ENCODE results near the gene ABCC4.

Gene ABCC4

GRCh38 chr13:95255072-95255732, 46.0 kb downstream of the ABCC4 start:
- Histone ChIP-seq H3K36me3 (replicated peaks; ENCODE audit: low read depth, low read length) (no peaks in the 10 kb centered on the region), H3K4me1 (ENCODE audit: low read length) (peaks cover 29% of the 10 kb centered on the region), H3K79me2 (ENCODE audit: low read length) (no peaks in the 10 kb centered on the region), H4K20me1 (ENCODE audit: insufficient read depth, low read length) (no peaks in the 10 kb centered on the region), H3K27ac (ENCODE audit: low read length) (no peak overlapping the region), H3K9ac (ENCODE audit: low read length) (no peak overlapping the region), H3K4me3 (ENCODE audit: low read length) (no peak overlapping the region), H2AFZ (ENCODE audit: low read depth, low read length) (no peak overlapping the region), H3K9me3 (ENCODE audit: insufficient read depth, low read length) (no peaks in the 10 kb centered on the region), H3K4me2 (ENCODE audit: low read length) (no peak overlapping the region), H3K27me3 (ENCODE audit: low read depth, low read length) (no peaks in the 10 kb centered on the region)
- no peak for TF ChIP-seq EZH2phosphoT487 (IDR thresholded peaks at IDR 0.05; ENCODE audit: low read depth)
- TF ChIP-seq, protein P1, sequence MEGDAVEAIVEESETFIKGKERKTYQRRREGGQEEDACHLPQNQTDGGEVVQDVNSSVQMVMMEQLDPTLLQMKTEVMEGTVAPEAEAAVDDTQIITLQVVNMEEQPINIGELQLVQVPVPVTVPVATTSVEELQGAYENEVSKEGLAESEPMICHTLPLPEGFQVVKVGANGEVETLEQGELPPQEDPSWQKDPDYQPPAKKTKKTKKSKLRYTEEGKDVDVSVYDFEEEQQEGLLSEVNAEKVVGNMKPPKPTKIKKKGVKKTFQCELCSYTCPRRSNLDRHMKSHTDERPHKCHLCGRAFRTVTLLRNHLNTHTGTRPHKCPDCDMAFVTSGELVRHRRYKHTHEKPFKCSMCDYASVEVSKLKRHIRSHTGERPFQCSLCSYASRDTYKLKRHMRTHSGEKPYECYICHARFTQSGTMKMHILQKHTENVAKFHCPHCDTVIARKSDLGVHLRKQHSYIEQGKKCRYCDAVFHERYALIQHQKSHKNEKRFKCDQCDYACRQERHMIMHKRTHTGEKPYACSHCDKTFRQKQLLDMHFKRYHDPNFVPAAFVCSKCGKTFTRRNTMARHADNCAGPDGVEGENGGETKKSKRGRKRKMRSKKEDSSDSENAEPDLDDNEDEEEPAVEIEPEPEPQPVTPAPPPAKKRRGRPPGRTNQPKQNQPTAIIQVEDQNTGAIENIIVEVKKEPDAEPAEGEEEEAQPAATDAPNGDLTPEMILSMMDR (IDR thresholded peaks at IDR 0.05; ENCODE audit: low read depth, low read length) = no peak

DNA sequence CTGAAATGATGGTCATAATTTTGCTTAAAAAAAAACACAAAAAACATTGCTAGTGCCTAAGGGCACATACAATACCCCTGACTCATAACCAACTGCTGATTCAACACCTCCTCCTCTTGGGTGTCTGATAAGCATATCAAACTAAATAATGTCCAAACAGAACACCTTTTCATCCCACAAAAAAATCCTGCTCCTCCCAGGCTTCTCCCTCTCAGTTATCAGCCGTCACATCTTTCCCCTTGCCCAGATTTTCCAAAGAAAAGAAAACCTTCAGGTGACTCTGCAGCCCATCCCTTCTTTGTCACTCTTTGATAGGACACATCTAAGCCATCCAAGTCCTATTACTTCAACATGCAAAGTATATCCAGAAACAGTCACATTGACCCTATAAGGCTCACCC, 46.9 kb downstream of the ABCC4 start:
- Histone ChIP-seq H4K20me1 (ENCODE audit: insufficient read depth, low read length) (no peaks in the 10 kb centered on the region), H3K27ac (ENCODE audit: low read length) (no peak overlapping the region), H3K79me2 (ENCODE audit: low read length) (no peaks in the 10 kb centered on the region), H3K4me2 (ENCODE audit: low read length) (no peak overlapping the region), H3K27me3 (ENCODE audit: low read depth, low read length) (no peaks in the 10 kb centered on the region), H3K9me3 (ENCODE audit: insufficient read depth, low read length) (no peaks in the 10 kb centered on the region), H3K4me3 (ENCODE audit: low read length) (no peak overlapping the region), H2AFZ (ENCODE audit: low read depth, low read length) (no peak overlapping the region), H3K4me1 (ENCODE audit: low read length) (peaks cover 21% of the 10 kb centered on the region), H3K9ac (ENCODE audit: low read length) (no peak overlapping the region), H3K36me3 (replicated peaks; ENCODE audit: low read depth, low read length) (no peaks in the 10 kb centered on the region)
- no peak for TF ChIP-seq EZH2phosphoT487 (IDR thresholded peaks at IDR 0.05; ENCODE audit: low read depth)
- TF ChIP-seq, protein P1 (IDR thresholded peaks at IDR 0.05; ENCODE audit: low read depth, low read length) = no peak

- no peaks in the 10 kb centered on the region for H3K9me3 ChIP-seq (ENCODE audit: insufficient read depth, low read length)
- H3K27me3 ChIP-seq (ENCODE audit: low read depth, low read length) = no peaks in the 10 kb centered on the region
- H2AFZ ChIP-seq (ENCODE audit: low read depth, low read length) = no peak overlapping the region
- peaks cover 12% of the 10 kb centered on the region for H3K4me1 ChIP-seq (ENCODE audit: low read length)
- no peak overlapping the region for H3K4me2 ChIP-seq (ENCODE audit: low read length)
- no peak overlapping the region for H3K9ac ChIP-seq (ENCODE audit: low read length)
- no peaks in the 10 kb centered on the region for H4K20me1 ChIP-seq (ENCODE audit: insufficient read depth, low read length)
- no peak overlapping the region for H3K27ac ChIP-seq (ENCODE audit: low read length)
- no peaks in the 10 kb centered on the region for H3K36me3 ChIP-seq (replicated peaks; ENCODE audit: low read depth, low read length)
- no peak overlapping the region for H3K4me3 ChIP-seq (ENCODE audit: low read length)
- TF ChIP-seq, protein P1 (IDR thresholded peaks at IDR 0.05; ENCODE audit: low read depth, low read length) = no peak
- no peak for TF ChIP-seq EZH2phosphoT487 (IDR thresholded peaks at IDR 0.05; ENCODE audit: low read depth)
- H3K79me2 ChIP-seq (ENCODE audit: low read length) = no peaks in the 10 kb centered on the region
Observed at GRCh38 chr13:95253033-95253432, 48.2 kb downstream of the ABCC4 start.

DNA sequence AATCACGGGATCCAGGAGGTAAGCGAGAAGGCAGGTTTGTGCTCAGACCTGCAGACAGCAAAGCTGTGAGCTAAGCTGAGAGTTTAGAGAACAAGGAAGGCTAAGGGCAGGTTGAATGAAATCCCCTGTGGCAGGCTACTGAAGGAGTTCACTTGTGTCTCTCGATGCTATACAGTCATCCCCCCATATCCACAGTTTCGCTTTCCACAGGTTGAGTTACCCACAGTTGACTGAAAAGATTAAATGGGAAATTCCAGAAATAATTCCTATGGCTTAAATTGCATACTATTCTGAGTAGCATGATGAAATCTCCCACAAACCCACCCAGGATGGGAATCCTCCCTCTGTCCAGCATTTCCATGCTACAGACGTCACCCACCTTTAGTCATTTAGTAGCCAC, 49.6 kb downstream of the ABCC4 start:
- Histone ChIP-seq H3K4me2 (ENCODE audit: low read length) (no peak overlapping the region), H3K9ac (ENCODE audit: low read length) (no peak overlapping the region), H3K27me3 (ENCODE audit: low read depth, low read length) (no peaks in the 10 kb centered on the region), H3K27ac (ENCODE audit: low read length) (no peak overlapping the region), H3K9me3 (ENCODE audit: insufficient read depth, low read length) (no peaks in the 10 kb centered on the region), H3K4me3 (ENCODE audit: low read length) (no peak overlapping the region), H3K4me1 (ENCODE audit: low read length) (peaks cover 12% of the 10 kb centered on the region), H4K20me1 (ENCODE audit: insufficient read depth, low read length) (no peaks in the 10 kb centered on the region), H3K79me2 (ENCODE audit: low read length) (no peaks in the 10 kb centered on the region), H3K36me3 (replicated peaks; ENCODE audit: low read depth, low read length) (no peaks in the 10 kb centered on the region), H2AFZ (ENCODE audit: low read depth, low read length) (no peak overlapping the region)
- TF ChIP-seq EZH2phosphoT487 (IDR thresholded peaks at IDR 0.05; ENCODE audit: low read depth) = no peak
- TF ChIP-seq, protein P1 (IDR thresholded peaks at IDR 0.05; ENCODE audit: low read depth, low read length) = no peak
